NCI-H460 (cell line): ENCODE results near the gene SLC39A10. TPM values are rescaled to one million over a fixed set of nuclear protein-coding genes. Genes with fewer than 3 reads are reported as not detected.

Experiments
- DNase-seq: peaks from one replicate; pipeline ENCODE4 v3.0.0-alpha.2; 2016; ENCODE audit warnings: low read depth; ENCODE audit errors: extremely low read depth
- total RNA-seq: library from RNA; depleted of rRNA; stranded (reverse); fragments of >200 nt; shearing (Covaris generic); gene quantifications from 2 replicates; pipeline ENCODE4 v1.2.3, GENCODE V29; 2014

SLC39A10 gene
- total RNA-seq, 1 experiment from 2014 or later = 45.4 TPM

DNA sequence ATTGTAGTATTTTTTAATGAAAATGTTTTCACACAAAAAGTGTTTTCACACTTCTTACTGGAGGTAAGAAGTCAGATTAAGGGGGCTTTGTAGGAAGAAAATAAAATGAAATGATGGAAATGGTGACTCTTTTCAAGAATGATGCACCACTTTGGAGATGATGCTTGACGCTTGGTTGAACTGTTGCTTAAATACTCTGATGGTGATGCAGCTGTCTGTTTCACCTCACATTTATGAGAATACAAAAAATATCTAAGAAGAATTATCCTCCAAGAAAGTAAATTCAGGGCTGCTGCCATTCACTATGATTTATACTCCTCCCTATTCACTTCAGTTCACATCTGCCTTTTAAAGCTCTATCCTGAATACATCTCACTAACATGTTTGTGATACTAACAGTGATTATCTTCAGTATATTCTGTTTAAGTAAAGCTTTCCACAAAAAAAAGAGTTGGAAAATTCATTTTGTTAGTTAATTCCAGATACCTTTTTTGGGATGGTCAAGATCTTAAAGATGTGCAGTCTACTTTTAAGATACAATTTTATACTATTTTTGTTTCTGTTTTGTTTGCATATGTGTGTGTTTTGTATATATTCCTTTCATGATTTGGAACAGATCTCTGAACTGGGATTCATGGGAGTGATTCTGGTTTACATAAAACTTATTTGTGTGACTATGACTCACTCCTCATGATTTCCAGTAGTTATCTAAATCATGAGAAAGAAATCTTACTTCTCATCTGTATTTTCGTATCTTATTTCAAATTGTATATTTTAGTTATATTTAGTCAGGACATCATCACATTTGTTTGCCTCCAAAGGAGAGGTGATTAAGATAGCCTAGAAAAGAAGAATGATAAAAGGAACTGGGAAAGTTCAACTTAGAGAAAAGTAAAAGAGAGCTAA lies 53.1 kb downstream of the SLC39A10 start:
- DNase-seq = no peak

DNA sequence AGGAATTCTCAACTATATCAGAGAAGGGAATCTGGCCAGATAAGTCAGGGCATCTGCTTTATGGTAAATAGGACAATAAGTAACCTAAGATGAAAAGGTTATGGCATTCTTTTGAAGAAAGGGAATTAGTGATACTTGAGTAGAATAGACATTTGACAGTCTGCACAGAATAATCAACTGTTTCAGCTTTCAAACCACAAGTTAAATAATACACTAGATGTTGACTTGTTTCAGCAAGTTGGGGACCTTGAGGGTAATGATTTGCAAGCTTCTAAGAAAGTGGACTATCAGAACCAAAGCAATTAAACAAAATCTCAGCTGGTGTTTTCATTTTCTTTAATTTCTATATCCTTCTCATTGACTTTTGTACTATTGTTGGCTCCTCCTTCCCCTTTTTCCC lies 54.5 kb downstream of the SLC39A10 start:
- no peak for DNase-seq

DNA sequence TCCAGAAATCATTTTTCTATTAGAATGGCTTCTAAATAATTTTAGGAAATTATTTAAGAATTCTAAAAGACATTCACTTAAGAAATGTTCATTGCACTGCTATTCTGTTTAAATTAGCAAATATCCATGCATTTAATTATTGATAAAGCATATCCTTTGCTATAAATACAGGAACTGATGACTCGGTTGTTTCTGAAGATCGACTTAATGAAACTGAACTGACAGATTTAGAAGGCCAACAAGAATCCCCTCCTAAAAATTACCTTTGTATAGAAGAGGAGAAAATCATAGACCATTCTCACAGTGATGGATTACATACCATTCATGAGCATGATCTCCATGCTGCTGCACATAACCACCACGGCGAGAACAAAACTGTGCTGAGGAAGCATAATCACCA lies 59.4 kb downstream of the SLC39A10 start:
- no peak for DNase-seq

DNA sequence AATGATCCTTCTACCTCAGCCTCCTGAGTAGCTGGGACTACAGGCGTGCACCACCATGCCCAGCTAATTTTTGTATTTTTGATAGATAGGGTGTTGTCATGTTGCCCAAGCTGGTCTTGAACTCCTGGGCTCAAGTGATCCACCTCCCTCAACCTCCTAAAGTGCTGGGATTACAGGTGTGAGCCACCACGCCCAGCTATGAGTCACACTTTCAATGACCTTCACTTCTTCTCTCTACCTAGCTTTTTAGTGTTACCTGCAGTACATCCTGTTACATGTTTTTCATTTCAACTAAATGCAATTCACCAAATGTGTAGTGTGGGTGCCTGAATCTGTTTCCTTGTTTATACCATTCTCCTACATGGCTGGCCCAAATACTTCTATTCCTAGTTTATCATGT lies 64.0 kb downstream of the SLC39A10 start:
- no peak for DNase-seq

DNA sequence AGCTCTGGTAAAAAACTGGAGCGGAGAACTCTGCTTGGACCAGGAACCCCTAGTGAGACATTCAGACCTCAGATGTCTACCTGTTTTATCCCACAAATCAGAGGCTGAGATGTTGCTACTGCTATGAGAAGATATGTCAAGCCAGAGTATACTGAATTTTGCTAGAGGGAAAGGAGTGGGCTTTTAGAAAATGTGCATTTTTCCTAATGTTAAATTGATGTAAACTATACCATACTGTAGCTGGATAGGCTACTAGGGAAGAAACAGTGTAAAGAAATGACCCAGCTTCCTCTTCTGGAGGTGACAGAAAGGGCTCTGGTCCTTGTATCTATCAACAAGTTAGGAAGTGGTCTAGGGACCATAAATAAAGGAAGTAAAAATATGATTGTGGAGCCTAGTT lies 65.0 kb downstream of the SLC39A10 start:
- DNase-seq = no peak

DNA sequence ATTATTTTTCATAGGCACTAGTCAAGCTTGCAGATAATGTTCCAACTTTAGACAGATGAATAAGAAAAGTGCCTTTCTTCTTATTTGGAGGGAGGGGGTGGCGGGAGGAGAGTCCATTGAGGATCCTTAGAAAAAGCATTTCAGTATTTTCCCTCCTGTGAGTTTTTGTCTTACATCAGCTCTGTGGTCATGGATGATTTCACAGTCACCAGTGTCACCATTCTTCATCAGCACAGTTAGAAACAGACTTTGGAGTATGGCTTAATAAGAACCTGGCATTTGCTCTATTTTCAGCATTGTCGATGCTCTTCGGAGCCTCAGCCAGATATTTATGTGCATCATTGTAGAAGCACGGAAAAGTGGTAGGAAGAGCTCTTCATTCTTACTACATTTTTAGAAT lies 70.1 kb downstream of the SLC39A10 start:
- no peak for DNase-seq

DNA sequence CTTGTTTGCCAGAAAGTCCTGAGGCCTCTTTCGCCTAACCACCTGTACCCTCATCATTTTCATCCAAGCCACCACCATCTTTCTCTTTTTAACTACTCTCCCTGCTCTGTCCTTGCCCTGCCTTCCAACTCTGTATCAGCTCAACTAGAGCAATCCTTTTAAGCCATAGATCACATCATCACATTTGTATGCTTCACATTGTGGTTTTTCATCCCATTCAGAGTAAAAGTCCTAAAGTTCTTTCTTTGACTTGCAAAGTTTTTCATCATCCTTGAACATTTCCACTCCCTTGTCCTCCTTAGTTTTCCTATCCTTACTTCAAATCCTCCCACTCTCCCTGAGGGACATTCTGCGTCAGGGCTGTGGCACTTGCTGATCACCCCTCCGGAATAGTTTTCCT lies 73.9 kb downstream of the SLC39A10 start:
- no peak for DNase-seq

DNA sequence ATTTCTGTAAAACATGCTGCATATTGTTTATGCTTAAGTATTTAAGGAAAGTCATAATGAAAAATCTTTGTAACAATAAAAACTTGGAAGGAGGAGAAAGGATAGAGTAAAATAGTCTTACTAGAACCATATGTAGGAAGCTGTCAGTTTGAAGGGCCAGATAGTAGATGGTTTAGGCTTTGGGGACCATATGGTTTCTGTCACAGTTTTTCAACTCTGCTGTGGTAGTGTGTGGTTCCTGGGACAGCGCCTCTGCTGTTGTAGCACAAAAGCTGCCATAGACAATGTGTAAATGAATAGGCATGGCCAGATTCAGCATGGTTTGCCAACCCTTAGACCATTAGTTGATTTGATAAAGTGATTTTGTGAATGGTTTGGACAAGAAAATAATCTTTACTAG lies 75.5 kb downstream of the SLC39A10 start:
- no peak for DNase-seq

DNA sequence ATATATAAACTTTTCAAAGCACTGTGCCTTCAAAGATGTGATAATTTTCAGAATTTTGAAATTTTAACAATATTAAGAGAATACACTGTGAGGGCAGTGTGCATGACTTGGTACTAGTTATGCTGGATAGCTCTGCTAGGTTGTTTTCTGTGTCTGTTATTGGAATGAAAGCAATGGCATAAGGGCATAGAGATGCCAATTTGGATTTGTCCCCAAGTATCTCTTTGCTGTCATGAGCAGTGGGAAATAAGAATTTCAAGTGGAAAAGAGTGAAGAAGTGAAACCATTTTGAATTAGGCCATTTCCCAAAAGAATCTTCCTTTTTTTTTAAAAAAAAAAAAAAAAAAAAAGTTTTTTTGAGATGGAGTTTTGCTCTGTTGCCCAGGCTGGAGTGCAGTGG lies 76.8 kb downstream of the SLC39A10 start:
- no peak for DNase-seq

DNA sequence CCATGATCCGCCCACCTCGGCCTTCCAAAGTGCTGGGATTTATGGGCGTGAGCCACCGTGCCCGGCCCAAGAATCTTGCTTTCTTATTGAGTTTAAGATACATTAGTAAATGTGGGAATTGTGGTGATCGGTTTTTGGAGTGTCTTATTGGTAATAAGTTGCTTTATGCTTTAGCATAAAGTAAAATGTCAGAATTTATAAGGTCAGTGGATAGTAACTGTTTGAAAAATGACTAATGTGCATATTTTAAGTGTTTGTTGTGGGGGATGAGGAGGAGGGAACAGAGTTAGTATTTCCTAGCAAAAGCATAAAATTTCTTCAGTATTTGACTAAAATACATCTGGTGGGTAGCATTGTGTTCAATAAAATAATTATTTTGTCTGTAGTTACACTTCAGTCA lies 77.4 kb downstream of the SLC39A10 start:
- no peak for DNase-seq

DNA sequence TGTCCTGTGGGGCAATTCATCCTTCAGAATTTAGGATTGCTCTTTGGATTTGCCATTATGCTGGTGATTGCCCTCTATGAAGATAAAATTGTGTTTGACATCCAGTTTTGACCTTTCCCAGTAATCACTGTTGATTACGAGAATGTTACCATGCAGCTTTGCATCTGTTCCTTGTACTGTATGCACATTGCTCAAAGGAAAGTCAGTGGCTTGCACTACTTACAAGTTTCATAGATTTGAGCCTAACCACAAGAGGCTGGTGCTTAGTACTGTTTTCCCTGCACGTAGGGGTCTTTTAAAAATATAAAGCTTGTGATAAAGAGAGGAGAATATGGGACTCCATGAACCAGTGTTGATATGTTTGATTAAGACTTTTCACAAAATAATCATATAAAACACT lies 77.9 kb downstream of the SLC39A10 start:
- no peak for DNase-seq

DNA sequence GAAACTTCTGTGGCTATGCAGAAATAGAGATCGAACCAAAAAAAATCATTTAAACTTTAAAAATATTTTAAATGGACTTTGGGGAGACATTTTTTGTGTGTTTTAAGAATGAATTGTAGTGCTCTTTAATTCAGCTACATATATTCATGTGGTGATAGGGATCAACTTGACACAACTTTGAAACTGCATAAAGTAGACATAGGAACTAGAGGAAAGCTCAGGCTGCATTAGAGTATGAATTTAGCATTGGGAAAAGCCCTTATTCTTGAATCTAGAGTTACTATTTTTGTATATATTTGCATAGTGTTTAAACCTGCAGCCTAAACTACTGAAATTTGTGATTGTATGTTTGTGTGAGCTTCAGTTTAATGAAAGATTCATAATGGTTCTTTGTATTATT lies 78.3 kb downstream of the SLC39A10 start:
- no peak for DNase-seq

DNA sequence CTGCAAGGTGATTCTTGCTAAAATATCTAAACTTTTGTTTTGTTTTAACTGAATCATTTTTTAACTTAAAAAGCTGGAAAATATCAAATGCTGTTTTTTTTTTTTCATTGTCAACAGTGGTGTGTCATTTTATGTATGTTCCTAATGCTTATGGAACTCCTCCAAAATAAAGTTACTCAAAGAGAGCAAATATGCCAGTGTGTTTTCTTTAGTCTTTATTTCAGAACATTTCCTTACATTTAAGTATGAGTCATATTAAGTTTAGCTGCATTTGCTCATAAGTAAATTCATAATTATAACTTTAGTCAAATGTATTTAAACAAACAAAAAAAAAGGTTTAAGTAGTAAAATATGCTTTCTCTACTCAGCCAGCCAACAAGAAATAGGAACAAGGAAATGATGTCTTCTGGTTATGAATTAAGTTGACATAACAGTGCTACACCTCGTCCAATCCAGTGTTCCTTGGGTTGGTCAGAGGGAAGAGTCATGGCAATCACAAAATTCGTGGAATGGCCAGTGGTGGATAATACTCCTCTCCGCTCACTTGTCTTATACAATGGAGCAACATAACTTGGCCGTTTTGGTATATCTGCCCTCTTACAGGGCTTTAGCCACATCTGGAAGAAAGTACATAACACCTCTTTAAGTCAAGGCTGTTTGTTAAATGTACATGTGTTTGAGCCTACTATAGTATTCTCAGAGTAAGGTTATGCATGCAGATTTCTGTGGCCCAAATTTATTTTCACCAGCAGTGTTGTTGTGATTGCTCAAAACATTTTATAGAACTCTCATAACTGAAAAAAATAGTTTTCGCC lies 80.7 kb downstream of the SLC39A10 start:
- no peak for DNase-seq

DNA sequence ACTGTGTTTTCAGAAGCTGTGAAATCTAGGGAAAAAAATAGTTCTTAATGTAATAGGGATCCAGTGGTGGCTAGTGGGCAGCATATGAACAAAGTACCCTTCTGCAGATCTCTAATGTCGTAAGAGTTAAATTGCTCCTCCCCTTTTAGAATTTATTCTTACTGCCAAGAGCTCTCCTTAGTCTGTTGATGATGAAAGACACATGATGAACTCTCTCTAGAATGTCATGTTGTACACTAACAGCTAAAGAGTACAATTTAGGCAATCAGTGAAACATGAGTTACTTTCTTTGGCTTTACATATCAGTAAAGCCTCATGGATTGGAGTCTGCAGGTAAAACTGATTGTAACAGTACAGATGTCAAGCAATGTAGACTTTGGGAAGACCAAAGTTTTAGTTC lies 84.2 kb downstream of the SLC39A10 start:
- DNase-seq = no peak

DNA sequence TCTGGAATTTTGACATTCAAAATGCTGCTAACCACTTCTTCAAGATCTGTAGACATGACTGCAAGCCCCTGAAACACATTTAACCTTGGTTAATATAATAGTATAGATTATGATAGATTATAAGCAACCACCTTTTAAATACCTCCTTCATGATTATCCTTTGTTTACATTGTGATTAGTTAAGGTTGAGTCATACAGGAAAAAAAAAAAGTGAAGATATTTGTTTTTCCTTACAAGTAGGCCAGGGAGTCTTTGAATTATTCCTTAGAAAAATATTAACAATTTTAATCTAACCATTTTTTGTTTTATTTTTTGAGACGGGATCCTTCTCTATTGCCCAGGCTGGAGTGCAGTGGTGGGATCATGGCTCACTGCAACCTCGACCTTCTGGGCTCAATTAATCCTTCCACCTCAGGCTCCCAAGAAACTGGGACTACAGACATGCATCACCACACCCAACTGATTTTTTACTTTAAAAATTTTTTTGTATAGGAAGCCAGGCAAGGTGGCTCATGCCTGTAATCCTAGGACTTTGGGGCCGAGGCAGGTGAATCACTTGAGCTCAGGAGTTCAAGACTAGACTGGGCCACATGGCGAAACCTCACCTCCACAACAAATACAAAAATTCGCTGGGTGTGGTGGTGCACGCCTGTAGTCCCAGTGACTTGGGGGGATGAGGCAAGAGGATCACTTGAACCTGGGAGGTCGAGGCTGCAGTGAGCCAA lies 99.4 kb downstream of the SLC39A10 start:
- no peak for DNase-seq

DNA sequence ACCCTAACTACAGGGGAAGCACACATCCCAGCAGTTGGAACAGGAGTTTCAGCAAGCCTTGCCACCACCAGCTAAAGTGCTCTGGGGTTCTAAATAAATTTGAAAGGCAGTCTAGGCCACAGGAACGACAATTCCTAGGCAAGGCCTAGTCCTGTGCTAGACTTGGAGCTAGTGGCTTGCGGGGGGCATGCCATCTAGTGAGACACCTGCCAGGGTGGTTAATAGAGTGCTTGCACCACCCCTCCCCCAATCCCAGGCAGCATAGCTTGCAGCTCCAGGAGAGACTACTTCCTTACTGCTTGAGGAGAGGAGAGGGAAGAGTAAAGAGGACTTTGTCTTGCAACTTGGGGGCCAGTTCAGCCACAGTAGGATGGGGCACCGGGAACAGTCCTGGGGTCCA lies 101.8 kb downstream of the SLC39A10 start:
- no peak for DNase-seq

DNA sequence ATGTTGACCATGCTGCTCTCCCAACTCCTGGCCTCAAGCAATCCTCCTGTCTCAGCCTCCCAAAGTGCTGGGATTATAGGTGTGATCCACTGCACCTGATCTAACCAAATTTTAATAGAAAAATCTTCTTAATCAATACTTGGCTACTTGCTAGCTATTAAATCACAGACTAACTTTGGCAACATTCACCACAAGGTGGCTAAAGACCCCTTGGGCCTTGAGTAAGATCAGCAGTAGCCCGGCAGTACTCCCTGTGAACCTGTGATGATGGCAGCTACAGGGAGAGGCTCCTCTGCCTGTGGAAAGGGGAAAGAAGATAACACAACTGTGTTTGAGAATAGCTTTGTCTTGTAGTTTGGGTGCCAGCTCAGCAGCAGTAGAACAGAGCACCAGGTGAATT lies 102.9 kb downstream of the SLC39A10 start:
- DNase-seq = no peak

DNA sequence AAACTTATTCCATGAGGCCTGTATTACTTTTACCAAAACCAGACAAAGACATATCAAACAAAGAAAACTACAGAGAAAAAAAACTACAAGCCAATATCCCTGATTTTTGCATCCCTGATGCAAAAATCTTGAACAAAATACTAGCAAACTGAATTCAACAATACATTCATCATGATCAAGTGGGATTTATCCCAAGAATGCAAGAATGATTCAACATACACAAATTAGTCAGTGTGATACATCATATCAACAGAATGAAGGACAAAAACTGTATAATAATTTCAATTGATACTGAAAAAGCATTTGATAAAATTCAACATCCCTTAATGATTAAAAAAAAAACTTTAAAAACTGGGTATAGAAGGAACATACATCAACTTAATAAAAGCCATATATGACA lies 106.8 kb downstream of the SLC39A10 start:
- DNase-seq = no peak

DNA sequence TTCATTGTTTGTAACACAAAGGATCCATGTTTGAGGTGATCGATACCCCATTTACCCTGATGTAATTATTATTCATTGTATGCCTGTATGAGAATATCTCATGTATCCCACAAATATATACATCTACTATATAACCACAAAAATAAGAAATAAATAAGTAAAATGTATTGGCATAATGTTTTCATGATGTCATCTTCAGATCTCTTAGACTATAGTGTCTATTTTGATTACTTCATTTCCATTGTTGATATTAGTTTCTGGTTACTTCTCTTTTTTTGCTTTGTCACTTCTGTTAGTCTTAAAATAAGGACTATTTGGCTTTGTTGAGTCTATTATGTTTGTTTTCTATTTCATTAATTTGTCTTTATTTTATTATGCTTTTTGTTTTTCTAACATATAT lies 109.7 kb downstream of the SLC39A10 start:
- DNase-seq = no peak

DNA sequence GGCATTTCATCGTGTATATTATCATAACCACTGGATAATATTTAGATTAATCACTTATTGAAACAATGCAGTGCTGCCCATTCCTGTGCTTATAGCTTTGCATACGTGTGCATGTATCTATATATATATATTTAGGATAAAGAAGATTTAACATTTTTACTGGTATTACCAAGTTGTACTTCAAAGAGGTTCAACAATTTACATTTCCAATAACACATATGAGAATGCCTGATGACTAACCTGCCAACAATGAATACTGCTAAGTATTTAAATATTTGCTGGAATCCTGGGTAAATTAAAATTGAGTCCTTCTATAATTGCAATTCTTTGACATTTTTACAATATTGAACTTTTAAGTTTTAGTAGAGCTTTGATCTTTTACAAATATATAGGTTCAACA lies 111.4 kb downstream of the SLC39A10 start:
- no peak for DNase-seq

DNA sequence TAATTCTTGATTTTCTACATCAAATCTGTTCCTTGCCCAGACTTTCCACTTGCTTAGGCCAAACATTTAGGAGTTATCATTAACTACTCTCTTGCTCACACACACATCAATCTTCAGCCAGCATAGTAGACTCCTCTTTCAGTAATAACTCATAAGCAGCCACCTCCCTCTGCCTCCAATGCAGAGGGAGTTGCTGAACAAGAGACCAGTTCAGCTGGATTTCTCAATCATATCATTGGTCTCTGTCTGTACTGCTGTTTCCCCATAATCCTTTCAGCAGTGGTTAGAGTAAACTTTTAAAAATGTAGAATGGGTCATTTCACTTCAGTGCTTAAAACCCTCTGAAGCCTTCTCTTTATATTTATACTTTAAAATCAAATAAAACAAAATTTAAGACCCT lies 112.9 kb downstream of the SLC39A10 start:
- DNase-seq = no peak
